Erythroblast (primary cell): ENCODE data around the gene ATP13A4.

ENCODE experiments used
- GATA1 ChIP-seq: IDR thresholded peaks from 2 replicates; pipeline ENCODE4 v1.6.1; 2011; ENCODE audit warnings: low read depth, mild to moderate bottlenecking, control low read depth, low read length, moderate library complexity
- POLR2A ChIP-seq: IDR thresholded peaks from 2 replicates; pipeline ENCODE4 v1.6.1; 2011; ENCODE audit warnings: mild to moderate bottlenecking, low read length

DNA sequence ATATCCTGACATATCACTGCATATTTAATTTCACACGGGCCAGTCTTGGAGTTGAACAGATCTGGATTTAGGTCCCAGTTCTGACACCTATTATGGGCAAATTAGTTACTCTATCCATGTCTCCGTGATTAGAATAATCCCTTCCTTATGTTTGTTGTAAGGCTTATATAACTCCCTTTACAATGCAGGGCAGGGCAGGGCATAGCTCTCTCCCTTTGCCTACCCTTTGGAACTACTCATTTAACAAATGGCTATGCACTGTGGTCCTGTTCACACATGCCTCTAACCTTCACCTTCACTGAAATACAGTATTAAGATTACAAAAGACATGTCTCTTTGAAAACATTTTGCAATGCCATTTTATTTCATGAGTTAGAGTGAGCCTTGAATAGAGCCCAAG lies 151.4 kb downstream of the ATP13A4 start:
- TF ChIP-seq POLR2A, result no peak
- no peak for TF ChIP-seq GATA1
